Esophagus muscularis mucosa (tissue), 4 donors: ENCODE measurements around the gene HELZ.

ENCODE experiments used
- EP300 ChIP-seq: sonication (generic); formaldehyde crosslinking; IDR thresholded peaks from one replicate; pipeline ENCODE4 v1.6.1; 2017; ENCODE audit warnings: antibody characterized with exemption
- POLR2A ChIP-seq: fragments of 450-650 bp; IDR thresholded peaks from one replicate; pipeline ENCODE4 v1.6.1; 2017; ENCODE audit warnings: antibody characterized with exemption, moderate library complexity, mild to moderate bottlenecking, low read depth
- POLR2AphosphoS5 ChIP-seq, 2 donors: sonication (generic); formaldehyde crosslinking; IDR thresholded peaks; one replicate each; pipeline ENCODE4 v1.6.1; 2017; ENCODE audit warnings: antibody characterized with exemption in 2 of 2
- TF ChIP-seq, protein P1 (sequence below), 3 experiments: fragments of 200-600 bp in 2 of 3; fragments of 450-650 bp in 1 of 3; sonication (generic) in 2 of 3; IDR thresholded peaks; one replicate each; pipeline ENCODE4 v1.5.1; 2017 to 2019; ENCODE audit warnings: antibody characterized with exemption in 3 of 3, mild to moderate bottlenecking in 2 of 3, moderate library complexity in 1 of 3

DNA sequence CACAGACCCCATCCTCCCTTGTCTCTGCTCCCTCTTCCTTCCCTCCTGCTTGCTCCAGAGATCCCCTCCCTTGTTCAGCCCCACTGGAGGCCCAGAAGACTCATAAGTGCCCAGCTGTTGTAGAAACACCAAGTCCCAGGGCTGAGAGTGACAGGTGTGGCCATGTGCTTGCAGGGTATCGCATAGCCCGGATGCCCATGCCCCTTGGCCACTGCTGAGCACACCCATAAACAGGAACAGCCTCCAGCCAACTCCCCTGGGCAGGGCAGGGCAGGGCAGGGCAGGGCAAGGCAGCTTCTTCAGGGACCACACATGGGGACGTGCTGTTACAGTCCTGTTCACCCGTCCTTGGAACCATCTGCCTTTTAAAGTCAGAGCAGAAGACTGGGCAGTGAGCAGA is 198.6 kb downstream of the HELZ start:
- TF ChIP-seq, protein P1, sequence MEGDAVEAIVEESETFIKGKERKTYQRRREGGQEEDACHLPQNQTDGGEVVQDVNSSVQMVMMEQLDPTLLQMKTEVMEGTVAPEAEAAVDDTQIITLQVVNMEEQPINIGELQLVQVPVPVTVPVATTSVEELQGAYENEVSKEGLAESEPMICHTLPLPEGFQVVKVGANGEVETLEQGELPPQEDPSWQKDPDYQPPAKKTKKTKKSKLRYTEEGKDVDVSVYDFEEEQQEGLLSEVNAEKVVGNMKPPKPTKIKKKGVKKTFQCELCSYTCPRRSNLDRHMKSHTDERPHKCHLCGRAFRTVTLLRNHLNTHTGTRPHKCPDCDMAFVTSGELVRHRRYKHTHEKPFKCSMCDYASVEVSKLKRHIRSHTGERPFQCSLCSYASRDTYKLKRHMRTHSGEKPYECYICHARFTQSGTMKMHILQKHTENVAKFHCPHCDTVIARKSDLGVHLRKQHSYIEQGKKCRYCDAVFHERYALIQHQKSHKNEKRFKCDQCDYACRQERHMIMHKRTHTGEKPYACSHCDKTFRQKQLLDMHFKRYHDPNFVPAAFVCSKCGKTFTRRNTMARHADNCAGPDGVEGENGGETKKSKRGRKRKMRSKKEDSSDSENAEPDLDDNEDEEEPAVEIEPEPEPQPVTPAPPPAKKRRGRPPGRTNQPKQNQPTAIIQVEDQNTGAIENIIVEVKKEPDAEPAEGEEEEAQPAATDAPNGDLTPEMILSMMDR (IDR thresholded peaks at IDR 0.05): no peak
- TF ChIP-seq POLR2A: no peak
- no peak for TF ChIP-seq POLR2AphosphoS5 (IDR thresholded peaks at IDR 0.05)
- no peak for TF ChIP-seq EP300
